GM23338 (cell line): ENCODE measurements around the gene ALDH18A1. TPM values are rescaled to one million over a fixed set of nuclear protein-coding genes. Genes with fewer than 3 reads are reported as not detected.

Experiments
- ATAC-seq: fragments of 200-7000 bp; cut with Tn5 transposase; 3 replicates; pipeline ENCODE4 v1.9.1; 2020
- DNase-seq: peaks from one replicate; pipeline ENCODE4 v3.0.0-alpha.2; 2015; ENCODE audit warnings: low spot score
- H2AFZ ChIP-seq: fragments of 200-600 bp; sonication (generic); 2 replicates; pipeline ENCODE4 v1.8.0; 2016; ENCODE audit warnings: antibody characterized with exemption, mild to moderate bottlenecking, moderate library complexity
- H3F3A ChIP-seq: fragments of 200-600 bp; sonication (generic); replicated peaks from 2 replicates; pipeline ENCODE4 v1.8.0; 2017; ENCODE audit warnings: antibody characterized with exemption, mixed run types, low read depth
- H3K27ac ChIP-seq: fragments of 200-600 bp; sonication (generic); 2 replicates; pipeline ENCODE4 v1.6.1; 2016; ENCODE audit warnings: low read depth
- H3K27me3 ChIP-seq: fragments of 200-600 bp; sonication (generic); 2 replicates; pipeline ENCODE4 v1.8.0; 2016; ENCODE audit warnings: mild to moderate bottlenecking, mixed run types, moderate library complexity; ENCODE audit not compliant: insufficient read depth
- H3K36me3 ChIP-seq: fragments of 200-600 bp; sonication (generic); 2 replicates; pipeline ENCODE4 v1.8.0; 2016; ENCODE audit warnings: mild to moderate bottlenecking; ENCODE audit not compliant: insufficient read depth
- H3K4me1 ChIP-seq: fragments of 200-600 bp; sonication (generic); 2 replicates; pipeline ENCODE4 v1.8.0; 2016; ENCODE audit warnings: mild to moderate bottlenecking, moderate library complexity; ENCODE audit not compliant: insufficient read depth
- H3K4me2 ChIP-seq: fragments of 200-600 bp; sonication (generic); 2 replicates; pipeline ENCODE4 v1.7.1; 2017; ENCODE audit warnings: mixed run types
- H3K4me3 ChIP-seq: fragments of 200-600 bp; sonication (generic); 2 replicates; pipeline ENCODE4 v1.6.1; 2016; ENCODE audit warnings: mixed run types
- H3K79me2 ChIP-seq: fragments of 200-600 bp; sonication (generic); replicated peaks from 2 replicates; pipeline ENCODE4 v1.8.0; 2017; ENCODE audit warnings: mild to moderate bottlenecking; ENCODE audit not compliant: insufficient read depth
- H3K9me2 ChIP-seq: fragments of 200-600 bp; sonication (generic); 2 replicates; pipeline ENCODE4 v1.8.0; 2017; ENCODE audit not compliant: insufficient read depth
- H4K20me1 ChIP-seq: fragments of 200-600 bp; sonication (generic); replicated peaks from 2 replicates; pipeline ENCODE4 v1.8.0; 2017; ENCODE audit warnings: mild to moderate bottlenecking; ENCODE audit not compliant: insufficient read depth
- H3K27ac Mint-ChIP-seq: 2 replicates; pipeline ENCODE4 v1.8.0; 2020; ENCODE audit warnings: inconsistent platforms, mild to moderate bottlenecking, moderate library complexity, mixed read lengths
- H3K27me3 Mint-ChIP-seq: 3 replicates; pipeline ENCODE4 v1.8.0; 2022; ENCODE audit warnings: low read depth, mild to moderate bottlenecking, moderate library complexity, mixed read lengths, inconsistent platforms; ENCODE audit not compliant: insufficient read depth, poor library complexity
- H3K36me3 Mint-ChIP-seq: 3 replicates; pipeline ENCODE4 v1.8.0; 2021; ENCODE audit warnings: low read depth, mild to moderate bottlenecking, inconsistent platforms, moderate library complexity, mixed read lengths
- H3K4me1 Mint-ChIP-seq: 3 replicates; pipeline ENCODE4 v1.8.0; 2020; ENCODE audit warnings: mild to moderate bottlenecking, inconsistent platforms, mixed read lengths
- H3K4me3 Mint-ChIP-seq: 3 replicates; pipeline ENCODE4 v1.8.0; 2021; ENCODE audit warnings: moderate library complexity, mild to moderate bottlenecking, inconsistent platforms, mixed read lengths
- H3K9me3 Mint-ChIP-seq: 3 replicates; pipeline ENCODE4 v1.8.0; 2020; ENCODE audit warnings: moderate library complexity, mild to moderate bottlenecking, inconsistent platforms, mixed read lengths
- CREB1 ChIP-seq: fragments of 250-450 bp; sonication (Bioruptor Pico); IDR thresholded peaks from 2 replicates; pipeline ENCODE4 v1.5.0; 2020; ENCODE audit warnings: low read depth, mild to moderate bottlenecking, moderate library complexity
- ETS1 ChIP-seq: IDR thresholded peaks from 2 replicates; pipeline ENCODE4 v1.6.1; 2016; ENCODE audit warnings: antibody characterized with exemption
- EZH2 ChIP-seq: fragments of 200-600 bp; sonication (generic); IDR thresholded peaks from one replicate; pipeline ENCODE4 v1.8.0; 2017; ENCODE audit warnings: antibody characterized with exemption, mild to moderate bottlenecking, low read depth; ENCODE audit not compliant: unreplicated experiment
- EZH2phosphoT487 ChIP-seq: fragments of 200-600 bp; sonication (generic); IDR thresholded peaks from one replicate; pipeline ENCODE4 v1.8.1; 2018; ENCODE audit warnings: antibody characterized with exemption; ENCODE audit not compliant: unreplicated experiment
- JUNB ChIP-seq: IDR thresholded peaks from one replicate; pipeline ENCODE4 v1.6.1; 2016; ENCODE audit warnings: antibody characterized with exemption; ENCODE audit not compliant: unreplicated experiment
- POLR2AphosphoS5 ChIP-seq: IDR thresholded peaks from 2 replicates; pipeline ENCODE4 v1.6.1; 2016; ENCODE audit warnings: antibody characterized with exemption, low read depth
- REST ChIP-seq: IDR thresholded peaks from one replicate; pipeline ENCODE4 v1.6.1; 2018; ENCODE audit warnings: antibody characterized with exemption; ENCODE audit not compliant: unreplicated experiment
- STAT1 ChIP-seq: IDR thresholded peaks from one replicate; pipeline ENCODE4 v1.6.1; 2016; ENCODE audit warnings: antibody characterized with exemption; ENCODE audit not compliant: unreplicated experiment
- ZNF114 ChIP-seq: fragments of 250-450 bp; sonication (Bioruptor Pico); IDR thresholded peaks from 2 replicates; pipeline ENCODE4 v1.5.0; 2020; ENCODE audit warnings: mild to moderate bottlenecking, moderate library complexity
- ZNF462 ChIP-seq: fragments of 250-450 bp; sonication (Bioruptor Pico); IDR thresholded peaks from 2 replicates; pipeline ENCODE4 v1.5.0; 2020; ENCODE audit warnings: mild to moderate bottlenecking, moderate library complexity
- polyA plus RNA-seq: library from polyadenylated mRNA; unstranded; fragments of >200 nt; fragmentation: Nextera tagmentation; extraction: Ambion mirVana; gene quantifications from 2 replicates; pipeline ENCODE4 v1.2.1, GENCODE V29; 2016
- total RNA-seq: library from RNA; depleted of rRNA; stranded (reverse); fragments of >200 nt; shearing (Covaris generic); gene quantifications from 2 replicates; pipeline ENCODE4 v1.2.3, GENCODE V29; 2014

ALDH18A1 gene
- total and polyA plus RNA-seq, 2 experiments from 2014 or later, result 35.1 to 117 TPM

GRCh38 chr10:95567903-95568630 is 88.4 kb downstream of the ALDH18A1 start (continued):
- TF ChIP-seq ZNF462 (CRISPR knock-in tag), result no peak

- H3K36me3 Mint-ChIP-seq, result no peaks in the 10 kb centered on the region
- ATAC-seq (no peak), DNase-seq (no peak)
- Histone ChIP-seq H3K4me2 (no peak overlapping the region), H2AFZ (peak overlapping the region; percentile 26; the same call in 1 of the 2 replicates), H3K36me3 (no peaks in the 10 kb centered on the region), H3K79me2 (no peaks in the 10 kb centered on the region), H3K4me1 (no peaks in the 10 kb centered on the region), H3K27ac (no peak overlapping the region), H3F3A (peaks cover 4% of the 10 kb centered on the region; the same call in 1 of the 2 replicates), H3K27me3 (no peaks in the 10 kb centered on the region), H3K9me2 (peaks cover 4% of the 10 kb centered on the region; the same call in 1 of the 2 replicates), H3K4me3 (no peak overlapping the region), H4K20me1 (no peaks in the 10 kb centered on the region)
- peaks cover 3% of the 10 kb centered on the region for H3K27me3 Mint-ChIP-seq
- peaks cover 10% of the 10 kb centered on the region; the same call in 2 of the 3 replicates for H3K4me1 Mint-ChIP-seq
- H3K27ac Mint-ChIP-seq, result no peak overlapping the region
- no peaks in the 10 kb centered on the region for H3K9me3 Mint-ChIP-seq
- H3K4me3 Mint-ChIP-seq, result no peak overlapping the region
- TF ChIP-seq EZH2phosphoT487, result no peak
- TF ChIP-seq ETS1, result no peak
- TF ChIP-seq STAT1, result no peak
- TF ChIP-seq JUNB, result no peak
- TF ChIP-seq POLR2AphosphoS5, result no peak
- no peak for TF ChIP-seq REST
- TF ChIP-seq CREB1 (CRISPR knock-in tag), result no peak
- TF ChIP-seq ZNF114 (CRISPR knock-in tag), result no peak
- no peak for TF ChIP-seq EZH2
These were observed 90.4 kb downstream of the ALDH18A1 start for GRCh38 chr10:95566136-95566535.
